Choroid plexus epithelial cell (primary cell): Measurements from ENCODE around the gene CLECL1.
"Not testable (repeated sequence)": the region's sequence is repeated elsewhere in the genome, so short reads cannot be mapped to it uniquely, and the experiment has no call there.

Experiments used
- DNase-seq: peaks from one replicate; pipeline ENCODE4 v3.0.0-alpha.2; 2010; ENCODE audit warnings: low read depth
- H3K4me3 ChIP-seq: 2 replicates; pipeline ENCODE4 v1.5.1; 2011; ENCODE audit warnings: low read depth, mild to moderate bottlenecking, control low read depth, low read length, moderate library complexity
- TF ChIP-seq, protein P1 (sequence below): conservative IDR thresholded peaks from 2 replicates; pipeline ENCODE4 v1.5.1; 2011; ENCODE audit warnings: low read depth, mild to moderate bottlenecking, control low read depth, inconsistent platforms, low read length, moderate library complexity

Gene CLECL1

DNA sequence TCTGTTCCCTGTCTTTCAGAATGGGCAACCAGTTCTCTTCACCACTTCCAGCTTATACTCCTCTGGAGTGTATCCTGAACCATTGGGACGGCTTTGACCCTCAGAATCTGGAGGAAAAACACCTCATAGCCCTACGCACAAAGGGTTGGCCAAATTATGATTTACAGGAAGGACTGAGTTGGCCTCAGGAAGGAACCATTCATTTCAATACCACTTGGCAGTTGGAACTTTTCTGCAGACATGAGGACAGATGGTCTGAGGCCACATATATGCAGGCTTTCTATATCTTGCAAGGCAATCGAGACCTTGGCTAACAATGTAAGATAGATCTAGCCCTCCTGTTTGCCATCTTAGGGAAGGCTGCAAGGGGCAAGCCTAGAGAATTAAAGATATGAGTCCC lies 24.0 kb downstream of the CLECL1 start:
- H3K4me3 ChIP-seq = no peak overlapping the region
- TF ChIP-seq, protein P1, sequence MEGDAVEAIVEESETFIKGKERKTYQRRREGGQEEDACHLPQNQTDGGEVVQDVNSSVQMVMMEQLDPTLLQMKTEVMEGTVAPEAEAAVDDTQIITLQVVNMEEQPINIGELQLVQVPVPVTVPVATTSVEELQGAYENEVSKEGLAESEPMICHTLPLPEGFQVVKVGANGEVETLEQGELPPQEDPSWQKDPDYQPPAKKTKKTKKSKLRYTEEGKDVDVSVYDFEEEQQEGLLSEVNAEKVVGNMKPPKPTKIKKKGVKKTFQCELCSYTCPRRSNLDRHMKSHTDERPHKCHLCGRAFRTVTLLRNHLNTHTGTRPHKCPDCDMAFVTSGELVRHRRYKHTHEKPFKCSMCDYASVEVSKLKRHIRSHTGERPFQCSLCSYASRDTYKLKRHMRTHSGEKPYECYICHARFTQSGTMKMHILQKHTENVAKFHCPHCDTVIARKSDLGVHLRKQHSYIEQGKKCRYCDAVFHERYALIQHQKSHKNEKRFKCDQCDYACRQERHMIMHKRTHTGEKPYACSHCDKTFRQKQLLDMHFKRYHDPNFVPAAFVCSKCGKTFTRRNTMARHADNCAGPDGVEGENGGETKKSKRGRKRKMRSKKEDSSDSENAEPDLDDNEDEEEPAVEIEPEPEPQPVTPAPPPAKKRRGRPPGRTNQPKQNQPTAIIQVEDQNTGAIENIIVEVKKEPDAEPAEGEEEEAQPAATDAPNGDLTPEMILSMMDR = no peak
- no peak for DNase-seq

DNA sequence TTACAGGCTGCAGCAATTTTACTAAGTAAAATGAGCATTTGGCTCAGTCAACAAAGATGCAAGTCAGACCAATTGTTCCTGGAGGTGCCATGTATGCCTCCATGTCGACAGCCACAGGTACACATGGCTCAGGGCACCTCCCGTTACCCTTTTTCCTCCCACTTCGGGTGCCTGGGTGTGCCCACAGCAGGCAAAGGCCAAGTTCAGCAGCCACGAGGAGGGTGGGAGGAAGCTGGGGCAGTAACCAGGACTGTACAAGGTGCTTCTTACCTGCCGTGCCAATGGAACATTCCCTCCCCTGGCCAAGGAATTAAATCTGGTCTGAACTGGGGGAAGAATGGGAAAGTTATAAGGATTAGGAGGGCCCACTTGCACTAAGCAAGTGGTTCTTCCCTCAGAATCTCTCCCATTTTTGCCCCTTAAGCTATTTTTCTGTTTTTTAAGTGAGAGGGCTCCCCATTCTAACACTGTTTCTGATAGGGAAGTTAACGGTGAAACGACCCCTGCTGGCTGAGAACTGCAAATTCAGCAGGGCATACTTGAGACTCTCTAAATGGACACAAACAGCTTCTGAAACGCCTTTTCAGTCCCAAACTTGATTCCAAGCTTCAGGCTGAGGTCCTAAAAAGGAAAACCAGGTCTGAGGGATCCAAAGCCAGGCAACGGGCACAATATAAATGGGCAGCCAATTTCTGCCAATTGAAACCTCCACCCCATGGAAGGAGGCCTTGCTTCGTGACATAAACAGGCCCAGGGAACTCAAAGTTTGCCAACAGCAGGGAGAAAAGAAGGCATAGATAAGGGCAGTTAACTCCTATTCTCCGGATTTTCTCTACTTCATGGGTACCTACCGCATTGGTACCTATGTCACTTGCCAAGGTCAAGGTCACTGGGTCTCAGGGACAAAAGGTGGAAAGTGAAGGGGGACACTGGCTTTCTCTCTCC lies 24.8 kb downstream of the CLECL1 start:
- TF ChIP-seq, protein P1 = peak; percentile 90
- DNase-seq = peak; percentile 80
- H3K4me3 ChIP-seq = no peak overlapping the region

DNA sequence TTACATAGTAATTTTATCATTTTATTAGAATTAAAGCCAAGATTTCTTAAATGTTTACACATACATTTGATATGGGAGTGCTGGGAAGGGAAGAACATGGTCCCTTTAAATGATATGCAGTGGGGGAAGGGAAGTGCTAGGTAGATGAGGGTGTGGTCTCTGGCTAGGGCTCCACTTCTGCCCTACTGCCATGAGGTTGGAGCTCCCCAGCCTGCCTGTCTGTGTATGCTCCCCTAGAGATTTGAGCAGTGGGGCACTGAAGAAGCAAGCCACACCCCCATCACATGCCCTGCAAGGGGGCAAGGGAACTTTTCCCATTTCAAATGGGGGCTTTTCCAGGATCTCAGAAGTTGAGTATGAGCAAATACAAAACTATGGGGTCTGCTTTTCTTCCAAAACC lies 25.5 kb downstream of the CLECL1 start:
- TF ChIP-seq, protein P1 = no peak
- DNase-seq = no peak
- H3K4me3 ChIP-seq = no peak overlapping the region

DNA sequence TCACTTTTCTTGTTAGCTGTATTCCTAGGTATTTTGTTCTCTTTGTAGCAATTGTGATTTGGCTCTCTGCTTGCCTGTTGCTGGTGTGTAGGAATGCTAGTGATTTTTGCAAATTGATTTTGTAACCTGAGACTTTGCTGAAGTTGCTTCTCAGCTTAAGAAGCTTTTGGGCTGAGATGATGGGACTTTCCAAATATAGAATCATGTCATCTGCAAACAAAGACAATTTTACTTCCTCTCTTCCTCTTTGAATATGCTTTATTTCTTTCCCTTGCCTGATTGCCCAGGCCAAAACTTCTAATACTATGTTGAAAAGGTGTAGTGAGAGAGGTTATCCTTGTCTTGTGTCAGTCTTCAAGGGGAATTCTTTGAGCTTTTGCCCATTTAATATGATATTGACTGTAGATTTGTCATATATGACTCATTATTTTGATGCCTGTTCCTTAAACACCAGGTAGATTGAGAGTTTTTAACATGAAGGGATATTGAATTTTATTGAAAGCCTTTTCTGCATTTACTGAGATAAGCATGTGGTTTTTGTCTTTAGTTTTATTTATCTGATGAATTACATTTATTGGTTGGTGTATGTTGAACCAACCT lies 26.7 kb downstream of the CLECL1 start:
- no peak overlapping the region for H3K4me3 ChIP-seq
- DNase-seq = peak; percentile 42
- TF ChIP-seq, protein P1 = no peak

DNA sequence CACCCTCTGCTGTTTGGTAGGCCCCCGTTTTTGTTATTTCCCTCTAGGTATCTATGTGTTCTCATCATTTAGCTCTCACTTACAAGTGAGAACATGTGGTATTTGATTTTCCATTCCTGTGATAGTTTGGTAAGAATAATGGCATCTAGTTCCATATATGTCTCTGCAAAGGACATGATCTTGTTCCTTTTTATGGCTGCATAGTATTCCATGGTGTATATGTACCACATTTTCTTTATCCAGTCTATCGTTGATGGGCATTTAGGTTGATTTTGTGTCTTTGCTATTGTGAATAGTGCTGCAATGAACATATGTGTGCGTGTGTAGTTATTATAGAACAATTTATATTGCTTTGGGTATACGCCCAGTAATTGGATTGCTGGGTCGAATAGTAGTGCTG lies 28.3 kb downstream of the CLECL1 start:
- not testable (repeated sequence) for H3K4me3 ChIP-seq, DNase-seq

DNA sequence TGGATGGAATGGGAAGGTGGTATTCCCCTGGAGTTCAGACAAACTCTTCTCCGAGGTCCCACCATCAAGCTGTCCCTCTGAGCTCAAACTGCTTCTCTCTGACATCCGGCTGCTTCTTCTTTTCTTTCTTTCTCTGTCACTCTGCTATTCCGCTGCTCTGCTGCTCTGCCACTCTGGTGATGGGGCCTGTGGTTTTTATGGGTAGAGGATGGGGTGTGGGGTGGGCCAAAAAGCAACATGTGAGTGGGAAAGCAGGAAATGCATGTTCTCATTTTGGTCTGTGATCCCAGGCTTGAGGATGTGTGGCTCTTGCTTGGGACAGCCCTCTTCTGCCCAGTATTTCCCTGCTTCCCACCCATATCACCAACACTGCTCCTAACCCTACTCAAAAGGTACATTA lies 30.6 kb downstream of the CLECL1 start:
- H3K4me3 ChIP-seq = no peak overlapping the region
- TF ChIP-seq, protein P1 = no peak
- no peak for DNase-seq

DNA sequence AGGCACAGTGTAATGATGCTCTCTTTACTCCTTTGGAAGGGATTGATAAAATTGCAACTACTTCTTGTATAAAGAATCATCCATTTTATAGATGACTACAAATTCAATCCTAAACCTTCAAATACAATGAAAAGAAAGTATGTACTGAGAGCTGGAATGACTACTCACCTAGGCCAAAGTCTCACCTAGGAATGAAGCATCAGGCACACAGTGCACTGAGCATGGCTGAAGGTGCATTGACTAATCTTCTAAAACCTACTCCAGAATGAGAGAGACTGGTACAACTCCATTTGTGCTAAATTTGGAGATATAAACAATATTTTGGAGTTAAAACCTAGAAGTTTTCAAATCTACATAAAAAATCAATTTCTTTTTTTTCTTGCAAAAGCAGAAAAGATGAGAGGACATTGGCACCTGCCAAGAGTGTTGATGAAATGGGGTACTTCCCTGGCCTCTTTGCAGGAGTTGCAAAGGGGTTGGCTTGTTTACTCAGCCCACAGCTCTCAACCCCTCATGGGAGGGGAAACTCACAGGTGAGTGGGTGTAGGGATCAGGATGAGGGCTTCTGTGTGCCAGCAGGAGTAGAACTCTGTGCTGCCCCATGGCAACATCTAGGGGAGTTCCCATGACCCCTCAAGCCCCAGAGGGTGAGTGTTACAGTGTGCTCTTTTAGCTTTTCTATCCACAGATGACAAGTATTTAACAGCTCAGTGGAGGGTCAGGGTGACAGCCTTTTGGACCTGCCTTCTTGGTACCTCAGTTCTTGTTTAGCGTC lies 31.3 kb downstream of the CLECL1 start:
- TF ChIP-seq, protein P1 = no peak
- no peak overlapping the region for H3K4me3 ChIP-seq
- DNase-seq = no peak
